Neural cell (in vitro differentiated cells): ENCODE results near the gene TCL1A. TPM values are rescaled to one million over a fixed set of nuclear protein-coding genes. Genes with fewer than 3 reads are reported as not detected.

Experiments
- H2AFZ ChIP-seq: fragments of 200-600, 300-800 bp; sonication (generic), shearing (Covaris generic); 2 replicates; pipeline ENCODE4 v1.6.0; 2014; ENCODE audit warnings: low read depth, mild to moderate bottlenecking, antibody characterized with exemption, low read length, moderate library complexity
- H3F3A ChIP-seq: fragments of 200-600 bp; shearing (Covaris generic); 2 replicates; pipeline ENCODE4 v1.6.1; 2016; ENCODE audit warnings: mild to moderate bottlenecking, moderate library complexity, mixed read lengths, antibody characterized with exemption, low read length; ENCODE audit not compliant: insufficient read depth, poor library complexity, severe bottlenecking
- H3K27ac ChIP-seq: fragments of 200-600, 300-800 bp; sonication (generic), shearing (Covaris generic); 2 replicates; pipeline ENCODE4 v1.5.1; 2014; ENCODE audit warnings: mild to moderate bottlenecking, low read length, moderate library complexity
- H3K27me3 ChIP-seq: fragments of 300-800, 200-600 bp; sonication (generic), shearing (Covaris generic); 2 replicates; pipeline ENCODE4 v1.6.0; 2014; ENCODE audit warnings: mild to moderate bottlenecking, low read depth, low read length, moderate library complexity; ENCODE audit not compliant: insufficient read depth
- H3K36me3 ChIP-seq: fragments of 300-800, 200-600 bp; sonication (generic), shearing (Covaris generic); 2 replicates; pipeline ENCODE4 v1.5.1; 2014; ENCODE audit warnings: mild to moderate bottlenecking, antibody characterized with exemption, low read length, moderate library complexity; ENCODE audit not compliant: insufficient read depth
- H3K4me2 ChIP-seq: fragments of 300-800, 200-600 bp; sonication (generic), shearing (Covaris generic); 2 replicates; pipeline ENCODE4 v1.6.0; 2014; ENCODE audit warnings: mild to moderate bottlenecking, low read length
- H3K4me3 ChIP-seq: fragments of 300-800, 200-600 bp; sonication (generic), shearing (Covaris generic); 2 replicates; pipeline ENCODE4 v1.5.1; 2014; ENCODE audit warnings: mild to moderate bottlenecking, low read length, moderate library complexity
- H3K79me2 ChIP-seq: fragments of 200-600 bp; shearing (Covaris generic); replicated peaks from 2 replicates; pipeline ENCODE4 v1.6.0; 2014; ENCODE audit warnings: mild to moderate bottlenecking, low read length, moderate library complexity; ENCODE audit not compliant: insufficient read depth
- H3K9ac ChIP-seq: fragments of 300-800, 200-600 bp; sonication (generic), shearing (Covaris generic); 2 replicates; pipeline ENCODE4 v1.6.1; 2016; ENCODE audit warnings: mild to moderate bottlenecking, low read length, mixed read lengths
- H3K9me2 ChIP-seq: fragments of 200-600 bp; shearing (Covaris generic); 2 replicates; pipeline ENCODE4 v1.6.1; 2016; ENCODE audit warnings: mild to moderate bottlenecking, low read length, mixed read lengths; ENCODE audit not compliant: insufficient read depth
- H3K9me3 ChIP-seq: fragments of 200-600, 300-800 bp; sonication (generic), shearing (Covaris generic); 2 replicates; pipeline ENCODE4 v1.6.1; 2016; ENCODE audit warnings: mild to moderate bottlenecking, mixed run types, low read length, moderate library complexity, mixed read lengths
- H4K20me1 ChIP-seq: fragments of 200-600 bp; shearing (Covaris generic); 2 replicates; pipeline ENCODE4 v1.6.1; 2016; ENCODE audit warnings: mild to moderate bottlenecking, mixed run types; ENCODE audit not compliant: insufficient read depth
- EP300 ChIP-seq: fragments of 450-650 bp; conservative IDR thresholded peaks from 2 replicates; pipeline ENCODE4 v1.6.1; 2014; ENCODE audit warnings: antibody characterized with exemption, mild to moderate bottlenecking, moderate library complexity; ENCODE audit not compliant: poor library complexity, severe bottlenecking
- EZH2 ChIP-seq: fragments of 200-600, 300-800 bp; shearing (Covaris generic), sonication (generic); IDR thresholded peaks from 2 replicates; pipeline ENCODE4 v1.6.1; 2014; ENCODE audit warnings: antibody characterized with exemption, low read length, borderline replicate concordance, mild to moderate bottlenecking; ENCODE audit not compliant: insufficient read depth, poor library complexity, severe bottlenecking
- MXI1 ChIP-seq: fragments of 450-650 bp; conservative IDR thresholded peaks from 2 replicates; pipeline ENCODE4 v1.6.1; 2014; ENCODE audit warnings: antibody characterized with exemption, mild to moderate bottlenecking; ENCODE audit not compliant: poor library complexity, severe bottlenecking
- RAD21 ChIP-seq: fragments of 450-650 bp; conservative IDR thresholded peaks from 2 replicates; pipeline ENCODE4 v1.6.1; 2014; ENCODE audit warnings: antibody characterized with exemption, mild to moderate bottlenecking, moderate library complexity
- SMC3 ChIP-seq: fragments of 450-650 bp; conservative IDR thresholded peaks from 2 replicates; pipeline ENCODE4 v1.6.1; 2014; ENCODE audit warnings: antibody characterized with exemption, mild to moderate bottlenecking, moderate library complexity; ENCODE audit not compliant: poor library complexity
- polyA plus RNA-seq: library from polyadenylated mRNA; depleted of rRNA; stranded (reverse); fragments of >200 nt; gene quantifications from 2 replicates; pipeline ENCODE4 v1.2.3, GENCODE V29; 2014
- TF ChIP-seq, protein P1 (sequence below): fragments of 450-650 bp; IDR thresholded peaks from 2 replicates; pipeline ENCODE4 v1.5.1; 2014; ENCODE audit warnings: antibody characterized with exemption, mild to moderate bottlenecking, moderate library complexity; ENCODE audit not compliant: poor library complexity, severe bottlenecking
- TF ChIP-seq, protein P2 (sequence below): IDR thresholded peaks from 2 replicates; pipeline ENCODE4 v1.6.1; 2012; ENCODE audit warnings: borderline replicate concordance

Gene TCL1A
- polyA plus RNA-seq, 1 donor from 2014 or later = not detected

GRCh38 chr14:95727056-95727700, 13.3 kb upstream of the TCL1A start:
- H3K9me2 ChIP-seq = no peaks in the 10 kb centered on the region
- H2AFZ ChIP-seq = no peak overlapping the region
- no peaks in the 10 kb centered on the region for H4K20me1 ChIP-seq
- H3K27me3 ChIP-seq = no peaks in the 10 kb centered on the region
- no peaks in the 10 kb centered on the region for H3K36me3 ChIP-seq
- no peak overlapping the region for H3K4me2 ChIP-seq
- no peaks in the 10 kb centered on the region for H3F3A ChIP-seq
- no peaks in the 10 kb centered on the region for H3K79me2 ChIP-seq
- H3K4me3 ChIP-seq = no peak overlapping the region
- no peaks in the 10 kb centered on the region for H3K9me3 ChIP-seq
- H3K9ac ChIP-seq = no peak overlapping the region
- TF ChIP-seq MXI1 (no peak), SMC3 (no peak), RAD21 (no peak), EP300 (no peak)
- TF ChIP-seq, protein P1, sequence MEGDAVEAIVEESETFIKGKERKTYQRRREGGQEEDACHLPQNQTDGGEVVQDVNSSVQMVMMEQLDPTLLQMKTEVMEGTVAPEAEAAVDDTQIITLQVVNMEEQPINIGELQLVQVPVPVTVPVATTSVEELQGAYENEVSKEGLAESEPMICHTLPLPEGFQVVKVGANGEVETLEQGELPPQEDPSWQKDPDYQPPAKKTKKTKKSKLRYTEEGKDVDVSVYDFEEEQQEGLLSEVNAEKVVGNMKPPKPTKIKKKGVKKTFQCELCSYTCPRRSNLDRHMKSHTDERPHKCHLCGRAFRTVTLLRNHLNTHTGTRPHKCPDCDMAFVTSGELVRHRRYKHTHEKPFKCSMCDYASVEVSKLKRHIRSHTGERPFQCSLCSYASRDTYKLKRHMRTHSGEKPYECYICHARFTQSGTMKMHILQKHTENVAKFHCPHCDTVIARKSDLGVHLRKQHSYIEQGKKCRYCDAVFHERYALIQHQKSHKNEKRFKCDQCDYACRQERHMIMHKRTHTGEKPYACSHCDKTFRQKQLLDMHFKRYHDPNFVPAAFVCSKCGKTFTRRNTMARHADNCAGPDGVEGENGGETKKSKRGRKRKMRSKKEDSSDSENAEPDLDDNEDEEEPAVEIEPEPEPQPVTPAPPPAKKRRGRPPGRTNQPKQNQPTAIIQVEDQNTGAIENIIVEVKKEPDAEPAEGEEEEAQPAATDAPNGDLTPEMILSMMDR = no peak
- H3K27ac ChIP-seq = no peak overlapping the region

- TF ChIP-seq EP300 = no peak
- TF ChIP-seq SMC3 = no peak
- no peak for TF ChIP-seq EZH2
- TF ChIP-seq, protein P2, sequence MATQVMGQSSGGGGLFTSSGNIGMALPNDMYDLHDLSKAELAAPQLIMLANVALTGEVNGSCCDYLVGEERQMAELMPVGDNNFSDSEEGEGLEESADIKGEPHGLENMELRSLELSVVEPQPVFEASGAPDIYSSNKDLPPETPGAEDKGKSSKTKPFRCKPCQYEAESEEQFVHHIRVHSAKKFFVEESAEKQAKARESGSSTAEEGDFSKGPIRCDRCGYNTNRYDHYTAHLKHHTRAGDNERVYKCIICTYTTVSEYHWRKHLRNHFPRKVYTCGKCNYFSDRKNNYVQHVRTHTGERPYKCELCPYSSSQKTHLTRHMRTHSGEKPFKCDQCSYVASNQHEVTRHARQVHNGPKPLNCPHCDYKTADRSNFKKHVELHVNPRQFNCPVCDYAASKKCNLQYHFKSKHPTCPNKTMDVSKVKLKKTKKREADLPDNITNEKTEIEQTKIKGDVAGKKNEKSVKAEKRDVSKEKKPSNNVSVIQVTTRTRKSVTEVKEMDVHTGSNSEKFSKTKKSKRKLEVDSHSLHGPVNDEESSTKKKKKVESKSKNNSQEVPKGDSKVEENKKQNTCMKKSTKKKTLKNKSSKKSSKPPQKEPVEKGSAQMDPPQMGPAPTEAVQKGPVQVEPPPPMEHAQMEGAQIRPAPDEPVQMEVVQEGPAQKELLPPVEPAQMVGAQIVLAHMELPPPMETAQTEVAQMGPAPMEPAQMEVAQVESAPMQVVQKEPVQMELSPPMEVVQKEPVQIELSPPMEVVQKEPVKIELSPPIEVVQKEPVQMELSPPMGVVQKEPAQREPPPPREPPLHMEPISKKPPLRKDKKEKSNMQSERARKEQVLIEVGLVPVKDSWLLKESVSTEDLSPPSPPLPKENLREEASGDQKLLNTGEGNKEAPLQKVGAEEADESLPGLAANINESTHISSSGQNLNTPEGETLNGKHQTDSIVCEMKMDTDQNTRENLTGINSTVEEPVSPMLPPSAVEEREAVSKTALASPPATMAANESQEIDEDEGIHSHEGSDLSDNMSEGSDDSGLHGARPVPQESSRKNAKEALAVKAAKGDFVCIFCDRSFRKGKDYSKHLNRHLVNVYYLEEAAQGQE = no peak
- TF ChIP-seq, protein P1 = no peak
- no peak overlapping the region for H3K9ac ChIP-seq
Measured at GRCh38 chr14:95725685-95726336, 11.9 kb upstream of the TCL1A start.

More at GRCh38 chr14:95725685-95726336, 11.9 kb upstream of the TCL1A start:
- no peaks in the 10 kb centered on the region for H3K9me3 ChIP-seq
- no peak overlapping the region for H3K4me2 ChIP-seq
- H3F3A ChIP-seq = no peaks in the 10 kb centered on the region
- no peak overlapping the region for H3K27ac ChIP-seq
- H3K36me3 ChIP-seq = no peaks in the 10 kb centered on the region
- H3K9me2 ChIP-seq = no peaks in the 10 kb centered on the region
- no peaks in the 10 kb centered on the region for H3K79me2 ChIP-seq
- H4K20me1 ChIP-seq = no peaks in the 10 kb centered on the region
- no peaks in the 10 kb centered on the region for H3K27me3 ChIP-seq
- H2AFZ ChIP-seq = no peak overlapping the region
- H3K4me3 ChIP-seq = no peak overlapping the region
